Psoas muscle (tissue), 8 donors: Measurements from ENCODE around the gene EML3. TPM values are rescaled to one million over a fixed set of nuclear protein-coding genes. Genes with fewer than 3 reads are reported as not detected.
"Not testable (repeated sequence)": the region's sequence is repeated elsewhere in the genome, so short reads cannot be mapped to it uniquely, and the experiment has no call there.

Experiments used
- ATAC-seq, 4 donors: fragments of 200-7000 bp; cut with Tn5 transposase; one replicate each; pipeline ENCODE4 v1.9.1; 2020; ENCODE audit warnings: moderate library complexity in 3 of 4, mild to moderate bottlenecking in 2 of 4
- DNase-seq, 2 donors: peaks; one replicate each; pipeline ENCODE4 v3.0.0-alpha.2; 2020
- H3K27ac ChIP-seq: fragments of 200-600 bp; one replicate; pipeline ENCODE4 v1.8.0; 2022
- H3K27me3 ChIP-seq, 3 donors: fragments of 200-600 bp in 1 of 3; one replicate each; pipeline versions ENCODE4 v1.6.1 to v1.8.0; 2013 to 2022; ENCODE audit warnings: low read length in 2 of 3, mild to moderate bottlenecking in 2 of 3, moderate library complexity in 1 of 3; ENCODE audit not compliant: insufficient read depth in 3 of 3
- H3K36me3 ChIP-seq, 2 donors: fragments of 200-600 bp in 1 of 2; one replicate each; pipeline versions ENCODE4 v1.6.1 to v1.8.0; 2013 to 2022; ENCODE audit warnings: low read depth in 1 of 2, mild to moderate bottlenecking in 1 of 2, moderate library complexity in 1 of 2; ENCODE audit not compliant: insufficient read depth in 1 of 2
- H3K4me1 ChIP-seq: fragments of 200-600 bp; one replicate; pipeline ENCODE4 v1.8.0; 2022
- H3K4me3 ChIP-seq: fragments of 200-600 bp; one replicate; pipeline ENCODE4 v1.8.0; 2022; ENCODE audit warnings: mild to moderate bottlenecking
- H3K9me3 ChIP-seq: fragments of 200-600 bp; one replicate; pipeline ENCODE4 v1.8.0; 2022
- CTCF ChIP-seq: fragments of 200-600 bp; IDR thresholded peaks from one replicate; pipeline ENCODE4 v1.8.0; 2022; ENCODE audit warnings: antibody characterized with exemption
- WGBS, 3 donors: extraction: QIAGEN DNeasy Blood & Tissue Kit; methylation state at CpG; one replicate each; pipeline versions ENCODE4 v1.1.6 to v1.1.7; 2013; 5-methylcytosine and 5-hydroxymethylcytosine counted together
- intact Hi-C, 2 donors: fragments of 100-400 bp; cut with DNase I; formaldehyde crosslinking; loops; one replicate each; pipeline versions ENCODE4 v1.11.0 to v1.14.2; 2022
- polyA plus RNA-seq, 3 donors: library from polyadenylated mRNA; stranded (reverse); fragments of 200-250 nt; gene quantifications; one replicate each; pipeline ENCODE4 v1.2.3, GENCODE V29; 2013
- total RNA-seq, 4 donors: library from RNA; stranded (reverse); fragmentation: NEBNext Ultra II Directional in 2 of 4; extraction: Animal tissue kit (Norgen Biotek cat#: 25700) in 2 of 4; gene quantifications; one replicate each; pipeline versions ENCODE4 v1.2.1 to v1.2.4, GENCODE V29; 2021 to 2023
- donor health status: healthy with polysubstance abuse.
- donor health status: DM: no; HTN: no; CAD: no; lungs with moderate emphysema.
- donor health status: Bipolar disorder and iron deficiency.
- donor health status: healthy.
- donor health status: DM: yes; HTN: yes; CAD: no.
- donor health status: DM: no; HTN: no; CAD: no.
- donor health status: DM: no; HTN: no; CAD: no.
- donor health status: DM: yes; HTN: yes; CAD: no.

The EML3 gene
- total and polyA plus RNA-seq, 7 donors: 7.4 to 19.5 (median 14.1) TPM

- 0 to 1% (median 1%) methylated on average over 46 to 77 of the region's 77 CpGs for WGBS, 3 donors
- DNase-seq (peak; percentile 99), ATAC-seq (peak; percentile 97 to 99 (median 98))
- Histone ChIP-seq H3K27me3 (no peaks in the 10 kb centered on the region), H3K36me3 (peaks cover 2 to 39% of the 10 kb centered on the region in 2 donors), H3K9me3 (no peaks in the 10 kb centered on the region), H3K4me3 (peak within 1 kb of the TSS; percentile 79), H3K27ac (peak within 1 kb of the TSS; percentile 93), H3K4me1 (peaks cover 21% of the 10 kb centered on the region)
- TF ChIP-seq CTCF: no peak
- intact Hi-C loops: no loop called here
Observed at GRCh38 chr11:62621567-62622470, 9.2 kb upstream of the EML3 start, which contains the start of gene B3GAT3. B3GAT3 (minus strand) TSS chr11:62621986; CDS start chr11:62621947, 39 bp downstream.

- no peak for TF ChIP-seq CTCF
- Histone ChIP-seq H3K27ac (peak overlapping the region; percentile 93), H3K36me3 (peaks cover 2 to 39% of the 10 kb centered on the region in 2 donors), H3K9me3 (no peaks in the 10 kb centered on the region), H3K4me3 (peak overlapping the region; percentile 79), H3K27me3 (no peaks in the 10 kb centered on the region), H3K4me1 (peaks cover 21% of the 10 kb centered on the region)
- WGBS, 3 donors: 31 to 35% (median 34%) methylated on average over 8 of the region's 8 CpGs
- ATAC-seq: no peak
- intact Hi-C loops: no loop called here
- no peak for DNase-seq
Observed at GRCh38 chr11:62621027-62621566, 8.5 kb upstream of the EML3 start.

GRCh38 chr11:62616957-62617356 lies 4.4 kb upstream of the EML3 start:
- peaks cover 20% of the 10 kb centered on the region for H3K4me1 ChIP-seq
- H3K4me3 ChIP-seq, DNase-seq, H3K27ac ChIP-seq, H3K9me3 ChIP-seq, H3K27me3 ChIP-seq, intact Hi-C loops, ATAC-seq: not testable (repeated sequence)
- 92 to 95% (median 92%) methylated on average over 11 to 14 of the region's 14 CpGs for WGBS, 3 donors
- peaks cover 0 to 44% of the 10 kb centered on the region in 2 donors for H3K36me3 ChIP-seq

GRCh38 chr11:62615521-62615920 lies 2.9 kb upstream of the EML3 start:
- peaks cover 18% of the 10 kb centered on the region for H3K4me1 ChIP-seq
- TF ChIP-seq CTCF: no peak
- H3K9me3 ChIP-seq: no peaks in the 10 kb centered on the region
- 82 to 90% (median 83%) methylated on average over 7 of the region's 7 CpGs for WGBS, 3 donors
- no peaks in the 10 kb centered on the region for H3K27me3 ChIP-seq
- H3K36me3 ChIP-seq: peaks cover 0 to 44% of the 10 kb centered on the region in 2 donors
- no peak overlapping the region for H3K27ac ChIP-seq
- no peak for ATAC-seq
- no peak for DNase-seq
- no peak overlapping the region for H3K4me3 ChIP-seq
- intact Hi-C loops: no loop called here

- WGBS, 3 donors: 70 to 83% (median 73%) methylated on average over 8 of the region's 8 CpGs
- Histone ChIP-seq H3K4me3 (no peak overlapping the region), H3K9me3 (no peaks in the 10 kb centered on the region), H3K4me1 (peaks cover 12% of the 10 kb centered on the region), H3K27ac (peak overlapping the region; percentile 94), H3K27me3 (no peaks in the 10 kb centered on the region), H3K36me3 (peaks cover 0 to 48% of the 10 kb centered on the region in 2 donors)
- no peak for DNase-seq
- intact Hi-C loops: loop anchor here in 1 of 2 donors (5.0 kb wide), 1 partner anchor 38 kb away; the partner anchor contains the start of gene INTS5
- TF ChIP-seq CTCF: no peak
- ATAC-seq: no peak
Observed at GRCh38 chr11:62614275-62614674, 1.7 kb upstream of the EML3 start.
